Prostate gland (tissue), 2 donors: ENCODE results near the gene TINAG. TPM values are rescaled to one million over a fixed set of nuclear protein-coding genes. Genes with fewer than 3 reads are reported as not detected.

Experiments used
- DNase-seq: peaks from one replicate; pipeline ENCODE4 v3.0.0-alpha.2; 2019; ENCODE audit warnings: low spot score
- H3K27ac ChIP-seq, 2 donors: fragments of 200-600 bp; sonication (generic); 2 replicates each; pipeline ENCODE4 v1.5.1; 2017 to 2019
- H3K27me3 ChIP-seq: fragments of 200-600 bp; sonication (generic); replicated peaks from 2 replicates; pipeline ENCODE4 v1.5.1; 2019; ENCODE audit not compliant: insufficient read depth
- H3K36me3 ChIP-seq, 2 donors: fragments of 200-600 bp; sonication (generic); 1 replicate in 1 of 2; 2 replicates in 1 of 2; pipeline versions ENCODE4 v1.5.1 to v1.8.1; 2017 to 2019
- H3K4me1 ChIP-seq: fragments of 200-600 bp; sonication (generic); replicated peaks from 2 replicates; pipeline ENCODE4 v1.5.1; 2019
- H3K4me3 ChIP-seq, 2 donors: fragments of 200-600 bp; sonication (generic); 2 replicates each; pipeline ENCODE4 v1.5.1; 2017 to 2019
- H3K9me3 ChIP-seq: fragments of 200-600 bp; sonication (generic); 2 replicates; pipeline ENCODE4 v1.5.1; 2017
- POLR2A ChIP-seq: fragments of 450-650 bp; IDR thresholded peaks from one replicate; pipeline ENCODE4 v1.6.1; 2016; ENCODE audit warnings: antibody characterized with exemption, mild to moderate bottlenecking
- POLR2AphosphoS5 ChIP-seq: sonication (generic); formaldehyde crosslinking; IDR thresholded peaks from one replicate; pipeline ENCODE4 v1.6.1; 2017; ENCODE audit warnings: antibody characterized with exemption
- WGBS: methylation state at CpG from one replicate; pipeline ENCODE4 v1.1.5; 2018; 5-methylcytosine and 5-hydroxymethylcytosine counted together
- intact Hi-C: fragments of 100-400 bp; cut with DNase I; formaldehyde crosslinking; loops from one replicate; pipeline ENCODE4 v1.14.2; 2022
- total RNA-seq, 2 donors: library from RNA; depleted of rRNA; stranded (reverse); fragments of >200 nt; gene quantifications; one replicate each; pipeline ENCODE4 v1.1.0, GENCODE V29; 2016
- TF ChIP-seq, protein P1 (sequence below), 4 experiments: fragments of 200-600 bp in 2 of 4; fragments of 450-650 bp in 2 of 4; sonication (generic) in 2 of 4; IDR thresholded peaks; 1 replicate in 3 of 4; 2 replicates in 1 of 4; pipeline ENCODE4 v1.5.1; 2016 to 2019; ENCODE audit warnings: antibody characterized with exemption in 4 of 4, mild to moderate bottlenecking in 2 of 4, moderate library complexity in 2 of 4

The TINAG gene
- total RNA-seq, 2 donors from 2014 or later, result not detected

- Histone ChIP-seq H3K4me1 (no peaks in the 10 kb centered on the region), H3K9me3 (no peaks in the 10 kb centered on the region), H3K27me3 (no peaks in the 10 kb centered on the region), H3K27ac (no peak overlapping the region), H3K36me3 (no peaks in the 10 kb centered on the region), H3K4me3 (no peak overlapping the region)
- no peak for DNase-seq
- 95% methylated on average over 4 of the region's 4 CpGs for WGBS
- intact Hi-C loops, result loop anchor here (5.0 kb wide), 1 partner anchor 277 kb away; no protein-coding TSS in a partner anchor
- TF ChIP-seq, protein P1, sequence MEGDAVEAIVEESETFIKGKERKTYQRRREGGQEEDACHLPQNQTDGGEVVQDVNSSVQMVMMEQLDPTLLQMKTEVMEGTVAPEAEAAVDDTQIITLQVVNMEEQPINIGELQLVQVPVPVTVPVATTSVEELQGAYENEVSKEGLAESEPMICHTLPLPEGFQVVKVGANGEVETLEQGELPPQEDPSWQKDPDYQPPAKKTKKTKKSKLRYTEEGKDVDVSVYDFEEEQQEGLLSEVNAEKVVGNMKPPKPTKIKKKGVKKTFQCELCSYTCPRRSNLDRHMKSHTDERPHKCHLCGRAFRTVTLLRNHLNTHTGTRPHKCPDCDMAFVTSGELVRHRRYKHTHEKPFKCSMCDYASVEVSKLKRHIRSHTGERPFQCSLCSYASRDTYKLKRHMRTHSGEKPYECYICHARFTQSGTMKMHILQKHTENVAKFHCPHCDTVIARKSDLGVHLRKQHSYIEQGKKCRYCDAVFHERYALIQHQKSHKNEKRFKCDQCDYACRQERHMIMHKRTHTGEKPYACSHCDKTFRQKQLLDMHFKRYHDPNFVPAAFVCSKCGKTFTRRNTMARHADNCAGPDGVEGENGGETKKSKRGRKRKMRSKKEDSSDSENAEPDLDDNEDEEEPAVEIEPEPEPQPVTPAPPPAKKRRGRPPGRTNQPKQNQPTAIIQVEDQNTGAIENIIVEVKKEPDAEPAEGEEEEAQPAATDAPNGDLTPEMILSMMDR (IDR thresholded peaks at IDR 0.05), result no peak
- TF ChIP-seq POLR2AphosphoS5, result no peak
- no peak for TF ChIP-seq POLR2A
Measured at GRCh38 chr6:54264581-54265272, 43.5 kb upstream of the TINAG start.

DNA sequence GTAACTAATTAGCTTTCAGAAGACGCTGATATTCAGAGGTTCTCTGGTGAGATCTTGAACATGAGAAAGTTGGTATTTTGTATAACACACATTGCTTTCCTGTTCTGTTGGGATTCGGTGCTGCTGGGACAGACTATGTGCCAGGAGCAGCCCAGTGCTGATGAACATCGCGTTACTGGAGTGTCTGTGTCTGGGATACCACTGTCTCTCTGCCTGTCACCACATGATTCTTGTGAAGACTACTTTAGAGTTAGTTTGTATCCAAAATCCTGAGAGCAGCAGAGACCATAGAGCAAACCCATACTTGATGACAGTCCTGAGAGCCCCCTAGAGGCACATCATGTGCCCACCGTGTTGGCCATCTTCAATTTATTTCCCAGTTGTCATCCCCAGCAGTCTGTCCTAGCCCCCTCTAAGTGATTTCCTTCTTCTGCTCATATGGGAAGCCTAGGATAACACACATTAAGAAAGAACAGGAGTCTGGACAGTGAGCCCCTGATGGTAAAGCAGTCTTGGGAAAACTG is 41.8 kb upstream of the TINAG start:
- no peaks in the 10 kb centered on the region for H3K36me3 ChIP-seq
- 68% methylated on average over 5 of the region's 5 CpGs for WGBS
- H3K4me1 ChIP-seq, result no peaks in the 10 kb centered on the region
- DNase-seq, result no peak
- TF ChIP-seq POLR2A (no peak), POLR2AphosphoS5 (no peak)
- TF ChIP-seq, protein P1 (IDR thresholded peaks at IDR 0.05), result no peak
- intact Hi-C loops, result loop anchor here (5.0 kb wide), 1 partner anchor 279 kb away; no protein-coding TSS in a partner anchor
- H3K9me3 ChIP-seq, result no peaks in the 10 kb centered on the region
- no peak overlapping the region for H3K4me3 ChIP-seq
- H3K27me3 ChIP-seq, result no peaks in the 10 kb centered on the region
- H3K27ac ChIP-seq, result no peak overlapping the region

DNA sequence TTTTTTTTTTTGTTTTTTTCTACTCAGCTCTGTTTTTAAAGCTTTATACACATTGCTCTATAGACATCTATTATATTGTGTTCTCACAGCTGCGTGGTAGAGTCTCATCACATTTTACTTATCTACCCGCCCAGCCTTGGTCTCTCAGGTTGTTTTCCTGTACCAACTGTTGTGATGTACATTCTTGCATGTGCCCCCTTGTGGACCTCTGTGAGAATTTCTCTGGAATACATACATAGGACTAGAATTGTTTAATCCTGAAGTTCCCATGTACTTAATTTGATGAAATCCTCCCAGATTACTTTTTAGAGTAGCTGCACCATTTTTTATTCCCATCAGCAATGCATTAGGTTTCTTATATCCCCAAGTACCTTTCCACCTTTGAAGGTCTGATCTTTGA is 40.4 kb upstream of the TINAG start:
- no peaks in the 10 kb centered on the region for H3K9me3 ChIP-seq
- intact Hi-C loops, result loop anchor here (5.0 kb wide), 1 partner anchor 280 kb away; no protein-coding TSS in a partner anchor
- peak; percentile 32 for DNase-seq
- WGBS, result 50% methylated on average over 2 of the region's 2 CpGs
- no peak overlapping the region for H3K4me3 ChIP-seq
- H3K27me3 ChIP-seq, result no peaks in the 10 kb centered on the region
- TF ChIP-seq, protein P1 (IDR thresholded peaks at IDR 0.05), result peak in 3 of 4 experiments; percentile 30 to 45 (median 36)
- no peak for TF ChIP-seq POLR2AphosphoS5
- H3K36me3 ChIP-seq, result no peaks in the 10 kb centered on the region
- no peaks in the 10 kb centered on the region for H3K4me1 ChIP-seq
- H3K27ac ChIP-seq, result no peak overlapping the region

GRCh38 chr6:54273214-54273820 is 34.9 kb upstream of the TINAG start:
- Histone ChIP-seq H3K4me3 (no peak overlapping the region), H3K27me3 (no peaks in the 10 kb centered on the region), H3K9me3 (no peaks in the 10 kb centered on the region), H3K4me1 (no peaks in the 10 kb centered on the region), H3K27ac (no peak overlapping the region), H3K36me3 (no peaks in the 10 kb centered on the region)
- intact Hi-C loops, result no loop called here
- WGBS, result 90% methylated on average over 6 of the region's 6 CpGs
- DNase-seq, result no peak
- TF ChIP-seq POLR2AphosphoS5, result no peak
- TF ChIP-seq, protein P1 (IDR thresholded peaks at IDR 0.05), result no peak
- no peak for TF ChIP-seq POLR2A
